ENCODE results near the gene ATP11A.
A peak's percentile ranks its signal among the peaks of the same experiment; 100 is the strongest.

Gene ATP11A

DNA sequence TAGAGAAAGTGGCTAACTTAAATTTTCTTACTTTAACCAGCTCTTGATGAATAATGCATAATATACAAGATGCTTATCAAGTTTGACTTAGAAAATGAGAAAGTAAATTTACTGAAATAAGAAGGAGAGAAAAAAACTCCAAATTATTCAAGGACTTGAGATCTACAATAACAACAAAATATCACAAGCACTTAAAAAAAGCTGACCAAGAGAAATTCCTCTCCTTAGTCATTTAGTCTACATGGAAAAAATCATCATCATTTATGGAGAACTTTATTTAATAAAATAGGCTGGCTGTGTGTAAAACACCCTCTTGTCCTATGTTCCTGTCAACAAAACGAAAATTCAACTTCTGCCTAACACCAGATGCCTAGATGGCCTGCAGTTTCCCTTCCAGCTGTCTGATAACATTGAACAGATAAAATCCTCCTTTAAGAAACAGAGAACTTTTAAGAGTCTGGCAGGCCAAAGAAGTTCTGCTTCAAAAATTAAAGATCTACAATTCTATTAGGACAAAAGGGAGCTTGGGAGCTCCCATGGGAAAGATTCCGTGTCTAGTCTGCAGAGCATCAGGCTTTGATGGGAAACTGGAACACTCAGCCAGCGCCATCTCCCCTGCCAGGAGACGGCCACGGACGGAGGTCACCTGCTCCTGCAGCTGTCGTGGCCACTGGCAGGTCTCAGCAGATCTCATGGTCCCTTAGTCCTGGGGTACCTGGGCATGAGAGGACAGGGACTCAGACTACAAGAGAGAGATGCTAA, 37.9 kb upstream of the ATP11A start:
- CTCF ChIA-PET, result interaction anchor here (0.6 to 1.7 kb wide), 2 partner anchors 12 to 17 kb away, joined by 3 to 6 read pairs; no protein-coding TSS in a partner anchor
- Histone ChIP-seq H3K4me1 (ENCODE audit: control insufficient read depth, insufficient read depth, low read length) (peaks cover 7% of the 10 kb centered on the region; the same call in 1 of the 2 replicates), H3K9me3 (ENCODE audit: control insufficient read depth, insufficient read depth, low read depth, low read length) (no peaks in the 10 kb centered on the region), H3K4me3 (ENCODE audit: low read depth, low read length) (no peak overlapping the region), H3K27ac (ENCODE audit: extremely low read depth, low read depth, low read length) (no peak overlapping the region), H3K36me3 (ENCODE audit: control insufficient read depth in 2 of 2, insufficient read depth in 1 of 2, low read length in 2 of 2) (no peaks in the 10 kb centered on the region)
- no peak for TF ChIP-seq SP3 (tag by site-specific recombination; IDR thresholded peaks at IDR 0.05)
- TF ChIP-seq ZBTB7A (tag by site-specific recombination; IDR thresholded peaks at IDR 0.05; ENCODE audit: low read depth), result no peak
- TF ChIP-seq MYNN (tag by site-specific recombination; IDR thresholded peaks at IDR 0.05; ENCODE audit: borderline replicate concordance), result no peak
- TF ChIP-seq, protein P1, sequence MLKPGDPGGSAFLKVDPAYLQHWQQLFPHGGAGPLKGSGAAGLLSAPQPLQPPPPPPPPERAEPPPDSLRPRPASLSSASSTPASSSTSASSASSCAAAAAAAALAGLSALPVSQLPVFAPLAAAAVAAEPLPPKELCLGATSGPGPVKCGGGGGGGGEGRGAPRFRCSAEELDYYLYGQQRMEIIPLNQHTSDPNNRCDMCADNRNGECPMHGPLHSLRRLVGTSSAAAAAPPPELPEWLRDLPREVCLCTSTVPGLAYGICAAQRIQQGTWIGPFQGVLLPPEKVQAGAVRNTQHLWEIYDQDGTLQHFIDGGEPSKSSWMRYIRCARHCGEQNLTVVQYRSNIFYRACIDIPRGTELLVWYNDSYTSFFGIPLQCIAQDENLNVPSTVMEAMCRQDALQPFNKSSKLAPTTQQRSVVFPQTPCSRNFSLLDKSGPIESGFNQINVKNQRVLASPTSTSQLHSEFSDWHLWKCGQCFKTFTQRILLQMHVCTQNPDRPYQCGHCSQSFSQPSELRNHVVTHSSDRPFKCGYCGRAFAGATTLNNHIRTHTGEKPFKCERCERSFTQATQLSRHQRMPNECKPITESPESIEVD (tag by site-specific recombination; IDR thresholded peaks at IDR 0.05), result no peak
- no peak for TF ChIP-seq ZNF785 (tag by site-specific recombination; IDR thresholded peaks at IDR 0.05)
- no peak for TF ChIP-seq ZBTB21 (tag by site-specific recombination; IDR thresholded peaks at IDR 0.05)
- no peak for TF ChIP-seq ZNF335 (tag by site-specific recombination; conservative IDR thresholded peaks at IDR 0.05)
- no peak for TF ChIP-seq ZFP3 (tag by site-specific recombination; IDR thresholded peaks at IDR 0.05; ENCODE audit: low read depth)
- no peak for TF ChIP-seq ZBTB48 (tag by site-specific recombination; IDR thresholded peaks at IDR 0.05)
- no peak for TF ChIP-seq ZNF366 (tag by site-specific recombination; conservative IDR thresholded peaks at IDR 0.05)
- POLR2A ChIA-PET, result no interaction called here

DNA sequence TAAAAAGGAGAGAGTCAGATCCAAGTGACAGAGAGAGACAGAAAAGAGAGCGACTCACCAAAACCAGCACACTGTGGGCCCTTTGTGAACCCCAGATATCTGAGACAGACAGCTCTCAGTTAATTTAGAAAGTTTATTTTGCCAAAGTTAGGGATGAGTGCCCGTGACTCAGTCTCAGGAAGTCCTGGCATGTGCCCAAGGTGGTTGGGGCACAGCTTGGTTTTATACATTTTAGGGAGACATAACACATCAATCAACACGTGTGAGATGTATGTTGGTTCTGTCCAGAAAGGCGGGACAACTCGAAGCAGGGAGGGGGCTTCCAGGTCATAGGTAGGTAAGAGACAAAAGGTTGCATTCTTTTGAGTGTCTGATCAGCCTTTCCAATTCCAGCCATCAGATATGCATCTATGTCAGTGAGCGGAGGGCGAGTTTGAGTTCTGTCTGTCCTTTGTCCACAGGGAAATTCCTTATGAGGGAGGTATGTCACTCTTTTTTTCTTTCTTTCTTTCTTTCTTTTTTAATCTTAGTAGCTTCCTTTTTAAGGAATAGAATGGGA, 37.2 kb upstream of the ATP11A start:
- TF ChIP-seq ZNF423 (tag by site-specific recombination; IDR thresholded peaks at IDR 0.05), result no peak
- TF ChIP-seq PRDM10 (tag by site-specific recombination; IDR thresholded peaks at IDR 0.05), result peak; percentile 22; the same call in 1 of the 2 replicates
- TF ChIP-seq, protein P2, sequence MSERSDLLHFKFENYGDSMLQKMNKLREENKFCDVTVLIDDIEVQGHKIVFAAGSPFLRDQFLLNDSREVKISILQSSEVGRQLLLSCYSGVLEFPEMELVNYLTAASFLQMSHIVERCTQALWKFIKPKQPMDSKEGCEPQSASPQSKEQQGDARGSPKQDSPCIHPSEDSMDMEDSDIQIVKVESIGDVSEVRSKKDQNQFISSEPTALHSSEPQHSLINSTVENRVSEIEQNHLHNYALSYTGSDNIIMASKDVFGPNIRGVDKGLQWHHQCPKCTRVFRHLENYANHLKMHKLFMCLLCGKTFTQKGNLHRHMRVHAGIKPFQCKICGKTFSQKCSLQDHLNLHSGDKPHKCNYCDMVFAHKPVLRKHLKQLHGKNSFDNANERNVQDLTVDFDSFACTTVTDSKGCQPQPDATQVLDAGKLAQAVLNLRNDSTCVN (tag by site-specific recombination; optimal IDR thresholded peaks at IDR 0.05), result no peak
- Histone ChIP-seq H3K4me1 (ENCODE audit: control insufficient read depth, insufficient read depth, low read length) (peaks cover 7% of the 10 kb centered on the region; the same call in 1 of the 2 replicates), H3K9me3 (ENCODE audit: control insufficient read depth, insufficient read depth, low read depth, low read length) (no peaks in the 10 kb centered on the region), H3K4me3 (ENCODE audit: low read depth, low read length) (no peak overlapping the region), H3K27ac (ENCODE audit: extremely low read depth, low read depth, low read length) (no peak overlapping the region), H3K36me3 (ENCODE audit: control insufficient read depth in 2 of 2, insufficient read depth in 1 of 2, low read length in 2 of 2) (no peaks in the 10 kb centered on the region)
- ChIA-PET CTCF (interaction anchor here (1.7 kb wide), 1 partner anchor 12 kb away, joined by 6 read pairs; no protein-coding TSS in a partner anchor), POLR2A (no interaction called here)

DNA sequence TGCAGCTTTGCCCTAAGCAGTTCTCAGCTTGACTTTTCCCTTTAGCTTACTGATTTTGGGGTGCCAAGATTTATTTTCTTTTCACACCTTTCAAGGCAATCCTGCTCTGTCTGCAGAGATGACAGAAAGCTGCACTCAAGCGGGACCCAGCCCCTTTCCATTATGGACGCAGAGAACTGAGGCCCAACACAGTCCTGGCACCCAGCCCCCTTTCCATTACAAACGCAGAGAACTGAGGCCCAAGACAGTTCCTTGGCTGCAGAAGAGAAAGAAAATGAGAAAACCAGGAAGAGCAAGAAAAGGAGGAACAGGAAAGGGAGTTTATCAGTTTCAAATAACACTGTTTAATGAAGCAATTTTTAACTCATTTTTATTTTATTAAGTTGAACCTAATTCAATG, 36.8 kb upstream of the ATP11A start:
- Histone ChIP-seq H3K4me1 (ENCODE audit: control insufficient read depth, insufficient read depth, low read length) (peaks cover 7% of the 10 kb centered on the region; the same call in 1 of the 2 replicates), H3K36me3 (ENCODE audit: control insufficient read depth in 2 of 2, insufficient read depth in 1 of 2, low read length in 2 of 2) (no peaks in the 10 kb centered on the region), H3K27ac (ENCODE audit: extremely low read depth, low read depth, low read length) (no peak overlapping the region), H3K9me3 (ENCODE audit: control insufficient read depth, insufficient read depth, low read depth, low read length) (no peaks in the 10 kb centered on the region), H3K4me3 (ENCODE audit: low read depth, low read length) (no peak overlapping the region)
- TF ChIP-seq ZNF830 (tag by site-specific recombination; IDR thresholded peaks at IDR 0.05; ENCODE audit: low read depth), result no peak
- no peak for TF ChIP-seq ZIC2 (tag by site-specific recombination; IDR thresholded peaks at IDR 0.05)
- no peak for TF ChIP-seq ZNF19 (tag by site-specific recombination; IDR thresholded peaks at IDR 0.05; ENCODE audit: low read depth)
- no peak for TF ChIP-seq TCF7L2 (IDR thresholded peaks at IDR 0.05; ENCODE audit: borderline replicate concordance, low read depth, low read length)
- TF ChIP-seq ZNF48 (tag by site-specific recombination; IDR thresholded peaks at IDR 0.05), result no peak
- TF ChIP-seq ZBTB44 (tag by site-specific recombination; IDR thresholded peaks at IDR 0.05), result no peak
- no peak for TF ChIP-seq ZNF324 (tag by site-specific recombination; IDR thresholded peaks at IDR 0.05)
- TF ChIP-seq, protein P3, sequence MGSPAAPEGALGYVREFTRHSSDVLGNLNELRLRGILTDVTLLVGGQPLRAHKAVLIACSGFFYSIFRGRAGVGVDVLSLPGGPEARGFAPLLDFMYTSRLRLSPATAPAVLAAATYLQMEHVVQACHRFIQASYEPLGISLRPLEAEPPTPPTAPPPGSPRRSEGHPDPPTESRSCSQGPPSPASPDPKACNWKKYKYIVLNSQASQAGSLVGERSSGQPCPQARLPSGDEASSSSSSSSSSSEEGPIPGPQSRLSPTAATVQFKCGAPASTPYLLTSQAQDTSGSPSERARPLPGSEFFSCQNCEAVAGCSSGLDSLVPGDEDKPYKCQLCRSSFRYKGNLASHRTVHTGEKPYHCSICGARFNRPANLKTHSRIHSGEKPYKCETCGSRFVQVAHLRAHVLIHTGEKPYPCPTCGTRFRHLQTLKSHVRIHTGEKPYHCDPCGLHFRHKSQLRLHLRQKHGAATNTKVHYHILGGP (tag by site-specific recombination; IDR thresholded peaks at IDR 0.05), result no peak
- CTCF ChIA-PET, result interaction anchor here (1.7 kb wide), 1 partner anchor 13 kb away, joined by 6 read pairs; no protein-coding TSS in a partner anchor
- POLR2A ChIA-PET, result no interaction called here

Data from HEK293 (cell line).